ENCODE data around the gene ARPC5. TPM values are rescaled to one million over a fixed set of nuclear protein-coding genes. Genes with fewer than 3 reads are reported as not detected.

Gene ARPC5
- total and polyA plus RNA-seq, 7 experiments from 2014 or later, result 49.9 to 525 (median 105) TPM

DNA sequence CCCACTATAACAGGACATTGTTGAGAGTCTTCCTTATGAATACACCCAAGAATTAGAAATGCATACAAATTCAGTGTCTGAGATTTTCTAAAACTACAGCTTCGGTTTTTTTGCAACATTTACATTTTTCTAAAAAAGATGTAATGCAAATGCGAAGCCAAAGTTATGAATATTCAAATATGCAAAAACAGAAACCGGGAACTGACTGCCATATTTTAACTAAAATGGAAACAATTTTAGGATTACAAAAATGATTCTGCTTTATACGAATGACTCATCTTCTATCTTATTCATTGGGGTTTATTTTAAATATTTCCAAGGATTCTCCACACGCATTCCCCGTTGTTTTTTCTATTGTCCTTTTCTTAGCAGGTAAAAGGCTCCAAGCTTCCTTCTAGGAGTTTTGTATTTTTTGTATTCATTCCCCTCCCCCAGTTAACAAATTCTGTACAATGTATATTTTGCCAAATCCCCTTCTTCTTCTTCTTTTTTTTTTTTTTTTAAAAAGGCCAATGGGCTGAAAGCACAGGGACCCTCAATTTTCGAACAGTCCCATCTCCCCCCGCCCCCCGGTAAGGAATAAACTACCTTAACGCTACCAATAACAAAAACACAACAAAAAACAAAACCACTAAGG lies 1.0 kb downstream of the ARPC5 start:
- Histone ChIP-seq H3K27me3 (ENCODE audit: control insufficient read depth in 2 of 2, insufficient read depth in 2 of 2, low read length in 2 of 2) (no peaks in the 10 kb centered on the region), H3K4me3 (ENCODE audit: low read length) (peak overlapping the region; percentile 94), H3K27ac (ENCODE audit: low read depth, low read length) (peak overlapping the region; percentile 80), H3K9me3 (ENCODE audit: control insufficient read depth in 2 of 3, low read length in 3 of 3) (no peaks in the 10 kb centered on the region), H3K36me3 (ENCODE audit: control insufficient read depth in 2 of 3, insufficient read depth in 3 of 3, low read length in 3 of 3) (peaks cover 9 to 13% (median 10%) of the 10 kb centered on the region in 3 experiments), H3K4me1 (ENCODE audit: control insufficient read depth in 2 of 2, insufficient read depth in 2 of 2, low read length in 2 of 2) (peaks cover 19 to 31% of the 10 kb centered on the region in 2 donors)
- ChIA-PET CTCF (interaction anchor here (0.6 to 1.9 kb wide), 10 partner anchors 12 to 1989 kb away, joined by 3 to 10 read pairs (median 4); no protein-coding TSS in a partner anchor), POLR2A (interaction anchor here (0.7 to 3.0 kb wide), 5 partner anchors 14 to 1631 kb away, joined by 3 to 10 read pairs (median 3); partner anchors contain the start of gene SMG7)
- H3K4me3 Mint-ChIP-seq, result peak overlapping the region; percentile 89 to 100 (median 100)
- ATAC-seq (no peak), DNase-seq (peak in 2 of 9 donors; percentile 9 to 10)
- H3K27me3 Mint-ChIP-seq, result peaks cover 0 to 21% (median 0%) of the 10 kb centered on the region in 5 donors
- H3K36me3 Mint-ChIP-seq, result peaks cover 10 to 28% (median 12%) of the 10 kb centered on the region in 5 donors
- H3K27ac Mint-ChIP-seq, result peak overlapping the region; percentile 37 to 99 (median 90)
- H3K4me1 Mint-ChIP-seq, result peaks cover 22 to 57% (median 51%) of the 10 kb centered on the region in 7 donors
- intact Hi-C loops (cut with micrococcal nuclease), result loop anchor here (1.0 to 10.0 kb wide), 18 partner anchors 44 to 1930 kb away; partner anchors contain the start of genes SMG7 (in 2 of the 2), SWT1 (in 2 of the 2), TRMT1L (in 2 of the 2) and TSEN15 (in 2 of the 2)
- peaks cover 0 to 3% (median 0%) of the 10 kb centered on the region in 11 donors for H3K9me3 Mint-ChIP-seq

DNA sequence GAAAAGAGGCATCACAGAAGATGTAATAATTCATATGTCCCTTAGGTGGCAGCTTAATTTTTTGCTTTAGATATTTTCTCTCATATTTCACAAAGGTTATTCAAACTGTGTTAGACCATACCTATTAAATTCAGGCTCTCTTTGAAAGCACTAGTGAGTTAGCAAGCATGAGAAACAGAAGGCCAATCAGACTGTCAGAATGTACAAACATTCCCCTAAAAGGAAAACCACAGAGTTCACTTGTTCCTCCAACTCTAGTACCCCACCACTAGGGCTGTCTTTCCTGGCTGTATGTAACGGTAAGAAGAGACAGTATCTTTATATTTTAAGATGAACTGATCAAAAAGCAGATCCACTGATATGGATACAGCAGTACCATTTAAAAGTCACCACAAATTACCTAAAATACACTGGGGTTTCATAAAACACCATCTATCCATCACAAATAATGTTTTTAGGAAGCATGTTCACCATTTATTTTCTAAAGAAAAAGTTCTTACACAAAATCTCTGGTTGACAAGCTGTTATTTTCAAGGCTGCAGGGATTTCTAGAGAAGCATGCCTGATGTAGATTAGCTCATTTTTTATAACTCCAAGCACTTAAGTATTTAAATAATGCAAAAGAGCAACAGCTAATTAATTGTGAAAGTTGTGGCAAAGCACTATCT lies 1.8 kb downstream of the ARPC5 start:
- ChIA-PET POLR2A (interaction anchor here (0.7 to 3.0 kb wide), 4 partner anchors 13 to 1632 kb away, joined by 3 to 10 read pairs (median 3); partner anchors contain the start of gene SMG7), CTCF (interaction anchor here (0.6 to 1.9 kb wide), 10 partner anchors 13 to 1990 kb away, joined by 3 to 10 read pairs (median 4); no protein-coding TSS in a partner anchor)
- H3K36me3 Mint-ChIP-seq, result peaks cover 10 to 29% (median 13%) of the 10 kb centered on the region in 5 donors
- peaks cover 28 to 62% (median 57%) of the 10 kb centered on the region in 7 donors for H3K4me1 Mint-ChIP-seq
- DNase-seq (peak in 7 of 9 donors; percentile 52 to 71 (median 68)), ATAC-seq (peak; percentile 55)
- no peaks in the 10 kb centered on the region for H3K27me3 ChIP-seq (ENCODE audit: control insufficient read depth in 2 of 2, insufficient read depth in 2 of 2, low read length in 2 of 2)
- no peaks in the 10 kb centered on the region for H3K9me3 ChIP-seq (ENCODE audit: control insufficient read depth in 2 of 3, low read length in 3 of 3)
- peak overlapping the region; percentile 89 to 100 (median 100) for H3K4me3 Mint-ChIP-seq
- H3K27me3 Mint-ChIP-seq, result peaks cover 0 to 20% (median 0%) of the 10 kb centered on the region in 5 donors
- intact Hi-C loops (cut with micrococcal nuclease), result loop anchor here (1.0 to 10.0 kb wide), 14 partner anchors 11 to 1931 kb away; partner anchors contain the start of genes SWT1 (in 2 of the 2), TRMT1L (in 2 of the 2), C1orf21 (in 1 of the 2) and EDEM3 (in 1 of the 2)
- peak overlapping the region; percentile 80 for H3K27ac ChIP-seq (ENCODE audit: low read depth, low read length)
- peak overlapping the region; percentile 37 to 99 (median 90) for H3K27ac Mint-ChIP-seq
- H3K9me3 Mint-ChIP-seq, result peaks cover 0 to 3% (median 0%) of the 10 kb centered on the region in 11 donors
- peaks cover 11 to 16% (median 13%) of the 10 kb centered on the region in 3 experiments for H3K36me3 ChIP-seq (ENCODE audit: control insufficient read depth in 2 of 3, insufficient read depth in 3 of 3, low read length in 3 of 3)
- peak overlapping the region; percentile 94 for H3K4me3 ChIP-seq (ENCODE audit: low read length)
- H3K4me1 ChIP-seq (ENCODE audit: control insufficient read depth in 2 of 2, insufficient read depth in 2 of 2, low read length in 2 of 2), result peaks cover 19 to 32% of the 10 kb centered on the region in 2 donors

DNA sequence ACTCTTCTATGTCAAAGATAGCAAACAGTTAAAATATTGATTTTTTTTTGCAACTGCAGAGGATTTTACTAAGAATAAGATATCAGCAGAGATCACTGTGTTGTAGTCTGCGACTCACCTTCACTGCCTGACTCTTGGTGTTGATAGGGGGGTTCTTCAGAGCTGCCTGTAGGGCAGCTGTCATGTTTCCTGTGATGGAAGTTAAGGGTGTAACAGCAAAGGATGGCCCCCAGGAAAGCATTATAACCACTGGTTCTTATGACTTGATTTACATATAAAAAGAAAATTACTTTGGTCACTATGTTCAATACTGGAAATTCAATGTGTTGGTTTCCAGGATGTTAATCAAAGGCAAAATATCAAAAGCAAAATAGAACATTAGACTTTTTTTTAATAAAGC lies 2.6 kb downstream of the ARPC5 start:
- POLR2A ChIA-PET, result interaction anchor here (1.1 to 3.0 kb wide), 2 partner anchors 15 to 161 kb away, joined by 3 to 10 read pairs; partner anchors contain the start of gene SMG7
- peaks cover 0 to 3% (median 0%) of the 10 kb centered on the region in 11 donors for H3K9me3 Mint-ChIP-seq
- no peak for ATAC-seq

DNA sequence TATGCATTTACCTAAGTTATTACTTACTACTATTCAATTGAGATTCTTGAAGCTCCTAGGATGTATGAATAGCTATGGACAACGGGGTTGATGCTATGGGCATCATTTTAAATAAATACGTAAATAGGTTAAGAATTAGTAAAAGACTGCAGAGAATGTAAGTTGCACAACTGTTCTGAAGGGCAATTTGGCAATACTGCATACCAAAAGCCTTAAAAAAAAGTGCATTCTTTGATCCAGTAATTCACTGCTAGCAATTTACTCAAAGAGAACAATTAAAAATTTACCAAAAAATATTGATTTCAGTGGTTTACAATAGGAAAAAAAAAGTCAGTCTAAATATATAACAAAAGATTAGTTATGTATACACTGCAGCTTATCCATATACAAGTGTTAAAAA lies 3.5 kb downstream of the ARPC5 start:
- POLR2A ChIA-PET, result interaction anchor here (1.0 to 3.0 kb wide), 3 partner anchors 12 to 160 kb away, joined by 3 to 10 read pairs (median 4); partner anchors contain the start of gene SMG7
- no peak overlapping the region for H3K4me3 ChIP-seq (ENCODE audit: low read length)
- peaks cover 0 to 3% (median 0%) of the 10 kb centered on the region in 11 donors for H3K9me3 Mint-ChIP-seq
- H3K36me3 ChIP-seq (ENCODE audit: control insufficient read depth in 2 of 3, insufficient read depth in 3 of 3, low read length in 3 of 3), result peaks cover 17 to 23% (median 17%) of the 10 kb centered on the region in 3 experiments
- ATAC-seq (no peak), DNase-seq (no peak)
- H3K4me3 Mint-ChIP-seq, result peak overlapping the region; percentile 30 to 100 (median 80)
- H3K4me1 Mint-ChIP-seq, result peaks cover 35 to 71% (median 64%) of the 10 kb centered on the region in 7 donors
- H3K9me3 ChIP-seq (ENCODE audit: control insufficient read depth in 2 of 3, low read length in 3 of 3), result no peaks in the 10 kb centered on the region
- no peaks in the 10 kb centered on the region for H3K27me3 ChIP-seq (ENCODE audit: control insufficient read depth in 2 of 2, insufficient read depth in 2 of 2, low read length in 2 of 2)
- H3K27ac Mint-ChIP-seq, result peak overlapping the region in 3 of 9 donors; percentile 47 to 74 (median 68)
- peak overlapping the region; percentile 80 for H3K27ac ChIP-seq (ENCODE audit: low read depth, low read length)
- peaks cover 10 to 37% (median 20%) of the 10 kb centered on the region in 5 donors for H3K36me3 Mint-ChIP-seq
- CTCF ChIA-PET, result interaction anchor here (0.6 to 1.8 kb wide), 3 partner anchors 23 to 1473 kb away, joined by 3 to 11 read pairs (median 3); no protein-coding TSS in a partner anchor
- H3K27me3 Mint-ChIP-seq, result peaks cover 0 to 12% (median 0%) of the 10 kb centered on the region in 5 donors
- intact Hi-C loops (cut with micrococcal nuclease), result loop anchor here (2.0 to 10.0 kb wide), 4 partner anchors 89 to 1933 kb away; partner anchors contain the start of genes C1orf21 (in 1 of the 2) and RGS16 (in 1 of the 2)
- peaks cover 19 to 38% of the 10 kb centered on the region in 2 donors for H3K4me1 ChIP-seq (ENCODE audit: control insufficient read depth in 2 of 2, insufficient read depth in 2 of 2, low read length in 2 of 2)

More for the DNA sequence above, 2.6 kb downstream of the ARPC5 start:
- Histone ChIP-seq H3K27ac (ENCODE audit: low read depth, low read length) (peak overlapping the region; percentile 80), H3K36me3 (ENCODE audit: control insufficient read depth in 2 of 3, insufficient read depth in 3 of 3, low read length in 3 of 3) (peaks cover 17 to 23% (median 17%) of the 10 kb centered on the region in 3 experiments), H3K4me3 (ENCODE audit: low read length) (peak overlapping the region; percentile 94), H3K9me3 (ENCODE audit: control insufficient read depth in 2 of 3, low read length in 3 of 3) (no peaks in the 10 kb centered on the region), H3K4me1 (ENCODE audit: control insufficient read depth in 2 of 2, insufficient read depth in 2 of 2, low read length in 2 of 2) (peaks cover 19 to 38% of the 10 kb centered on the region in 2 donors), H3K27me3 (ENCODE audit: control insufficient read depth in 2 of 2, insufficient read depth in 2 of 2, low read length in 2 of 2) (no peaks in the 10 kb centered on the region)
- DNase-seq, result peak in 1 of 9 donors; percentile 10
- peaks cover 10 to 37% (median 20%) of the 10 kb centered on the region in 5 donors for H3K36me3 Mint-ChIP-seq
- H3K4me3 Mint-ChIP-seq, result peak overlapping the region; percentile 89 to 100 (median 100)
- CTCF ChIA-PET, result interaction anchor here (0.9 to 1.9 kb wide), 4 partner anchors 22 to 284 kb away, joined by 3 to 11 read pairs (median 9); no protein-coding TSS in a partner anchor
- peak overlapping the region; percentile 20 to 99 (median 62) for H3K27ac Mint-ChIP-seq
- intact Hi-C loops (cut with micrococcal nuclease), result loop anchor here (1.0 to 10.0 kb wide), 9 partner anchors 10 to 1932 kb away; partner anchors contain the start of genes C1orf21 (in 1 of the 2) and RGS16 (in 1 of the 2)
- H3K4me1 Mint-ChIP-seq, result peaks cover 35 to 71% (median 61%) of the 10 kb centered on the region in 7 donors
- peaks cover 0 to 14% (median 0%) of the 10 kb centered on the region in 5 donors for H3K27me3 Mint-ChIP-seq

DNA sequence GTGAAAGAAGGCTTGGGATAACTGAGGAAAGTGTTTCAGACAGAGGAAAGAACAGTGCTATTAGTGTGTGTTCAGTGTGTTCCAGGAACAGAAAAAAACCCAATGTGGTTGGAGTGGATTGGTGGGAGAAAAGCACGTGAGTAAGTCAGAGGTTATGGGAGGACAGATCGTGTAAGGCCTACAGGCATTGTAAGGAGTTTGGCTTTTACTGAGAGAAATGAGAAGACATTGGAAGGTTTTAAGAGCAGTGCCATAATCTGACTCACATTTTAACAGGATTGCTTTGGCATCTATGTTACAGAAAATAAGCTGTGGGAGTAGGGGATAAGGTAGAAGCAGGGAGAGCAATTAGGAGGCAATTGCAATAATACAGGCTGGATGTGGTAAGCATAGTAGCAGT lies 4.8 kb downstream of the ARPC5 start:
- H3K27me3 Mint-ChIP-seq, result peaks cover 0 to 4% (median 0%) of the 10 kb centered on the region in 5 donors
- DNase-seq (no peak), ATAC-seq (no peak)
- Histone ChIP-seq H3K27me3 (ENCODE audit: control insufficient read depth in 2 of 2, insufficient read depth in 2 of 2, low read length in 2 of 2) (no peaks in the 10 kb centered on the region), H3K4me1 (ENCODE audit: control insufficient read depth in 2 of 2, insufficient read depth in 2 of 2, low read length in 2 of 2) (peaks cover 17 to 43% of the 10 kb centered on the region in 2 donors), H3K36me3 (ENCODE audit: control insufficient read depth in 2 of 3, insufficient read depth in 3 of 3, low read length in 3 of 3) (peaks cover 17 to 25% (median 17%) of the 10 kb centered on the region in 3 experiments), H3K27ac (ENCODE audit: low read depth, low read length) (peak overlapping the region; percentile 45), H3K9me3 (ENCODE audit: control insufficient read depth in 2 of 3, low read length in 3 of 3) (no peaks in the 10 kb centered on the region), H3K4me3 (ENCODE audit: low read length) (peak overlapping the region; percentile 13)
- ChIA-PET POLR2A (no interaction called here), CTCF (no interaction called here)
- H3K4me3 Mint-ChIP-seq, result peak overlapping the region; percentile 12 to 100 (median 59)
- H3K4me1 Mint-ChIP-seq, result peaks cover 31 to 71% (median 55%) of the 10 kb centered on the region in 7 donors
- H3K27ac Mint-ChIP-seq, result peak overlapping the region; percentile 10 to 92 (median 74)
- intact Hi-C loops (cut with micrococcal nuclease), result loop anchor here (5.0 to 10.0 kb wide), 3 partner anchors 754 to 1934 kb away; partner anchors contain the start of genes C1orf21 (in 1 of the 2) and RGS16 (in 1 of the 2)
- H3K36me3 Mint-ChIP-seq, result peaks cover 10 to 37% (median 22%) of the 10 kb centered on the region in 5 donors
- H3K9me3 Mint-ChIP-seq, result peaks cover 0 to 3% (median 0%) of the 10 kb centered on the region in 11 donors
